Epidermal melanocyte (primary cell): ENCODE data around the gene HVCN1.
"Not testable (repeated sequence)": the region's sequence is repeated elsewhere in the genome, so short reads cannot be mapped to it uniquely, and the experiment has no call there.

Experiments
- DNase-seq: peaks from one replicate; pipeline ENCODE4 v3.0.0; 2011; ENCODE audit warnings: low spot score; ENCODE audit not compliant: insufficient read length

The HVCN1 gene

GRCh38 chr12:110688446-110689280 is at the start of gene HVCN1:
Gene HVCN1 (minus strand): TSS chr12:110689115. CDS start chr12:110683245, 5,870 bp downstream.
- peak; percentile 57 for DNase-seq

- DNase-seq = no peak
Observed at GRCh38 chr12:110737532-110737931, 48.6 kb upstream of the HVCN1 start.

- not testable (repeated sequence) for DNase-seq
Observed at GRCh38 chr12:110737016-110737415, 48.1 kb upstream of the HVCN1 start.

- no peak for DNase-seq
Observed at GRCh38 chr12:110733900-110734299, 45.0 kb upstream of the HVCN1 start.

- peak; percentile 41 for DNase-seq
Observed at GRCh38 chr12:110733089-110733715, 44.3 kb upstream of the HVCN1 start.

- no peak for DNase-seq
Observed at GRCh38 chr12:110732572-110732971, 43.7 kb upstream of the HVCN1 start.

- DNase-seq = no peak
Observed at GRCh38 chr12:110731479-110731878, 42.6 kb upstream of the HVCN1 start.

- no peak for DNase-seq
Observed at GRCh38 chr12:110728628-110729027, 39.7 kb upstream of the HVCN1 start.

GRCh38 chr12:110726708-110727369 is 37.9 kb upstream of the HVCN1 start:
- DNase-seq = no peak

- no peak for DNase-seq
Observed at GRCh38 chr12:110726028-110726427, 37.1 kb upstream of the HVCN1 start.

- DNase-seq = no peak
Observed at GRCh38 chr12:110725267-110725666, 36.4 kb upstream of the HVCN1 start.

- not testable (repeated sequence) for DNase-seq
Observed at GRCh38 chr12:110722892-110723291, 34.0 kb upstream of the HVCN1 start.

- DNase-seq = no peak
Observed at GRCh38 chr12:110721570-110721969, 32.7 kb upstream of the HVCN1 start.

GRCh38 chr12:110720516-110720915 is 31.6 kb upstream of the HVCN1 start:
- no peak for DNase-seq

- no peak for DNase-seq
Observed at GRCh38 chr12:110718222-110718908, 29.4 kb upstream of the HVCN1 start.

GRCh38 chr12:110717037-110717436 is 28.1 kb upstream of the HVCN1 start:
- no peak for DNase-seq

- DNase-seq = no peak
Observed at GRCh38 chr12:110708917-110709316, 20.0 kb upstream of the HVCN1 start.

GRCh38 chr12:110705309-110705708 is 16.4 kb upstream of the HVCN1 start:
- no peak for DNase-seq

- no peak for DNase-seq
Observed at GRCh38 chr12:110704750-110705149, 15.8 kb upstream of the HVCN1 start.

- DNase-seq = no peak
Observed at GRCh38 chr12:110704231-110704630, 15.3 kb upstream of the HVCN1 start.

- no peak for DNase-seq
Observed at GRCh38 chr12:110702081-110702480, 13.2 kb upstream of the HVCN1 start.
